ENCODE data around the gene NETO1.

The NETO1 gene

GRCh38 chr18:72721330-72721729, 146.5 kb downstream of the NETO1 start:
- DNase-seq, result no peak

- DNase-seq, result no peak
Measured at GRCh38 chr18:72720116-72720515, 147.7 kb downstream of the NETO1 start.

- no peak for DNase-seq
Measured at GRCh38 chr18:72704202-72704601, 163.6 kb downstream of the NETO1 start.

- DNase-seq, result no peak
Measured at GRCh38 chr18:72700961-72701710, 166.7 kb downstream of the NETO1 start.

- DNase-seq, result no peak
Measured at GRCh38 chr18:72697706-72698105, 170.1 kb downstream of the NETO1 start.

- DNase-seq, result no peak
Measured at GRCh38 chr18:72692595-72692994, 175.2 kb downstream of the NETO1 start.
